Measurements from ENCODE around the gene GCH1.

GCH1 gene

DNA sequence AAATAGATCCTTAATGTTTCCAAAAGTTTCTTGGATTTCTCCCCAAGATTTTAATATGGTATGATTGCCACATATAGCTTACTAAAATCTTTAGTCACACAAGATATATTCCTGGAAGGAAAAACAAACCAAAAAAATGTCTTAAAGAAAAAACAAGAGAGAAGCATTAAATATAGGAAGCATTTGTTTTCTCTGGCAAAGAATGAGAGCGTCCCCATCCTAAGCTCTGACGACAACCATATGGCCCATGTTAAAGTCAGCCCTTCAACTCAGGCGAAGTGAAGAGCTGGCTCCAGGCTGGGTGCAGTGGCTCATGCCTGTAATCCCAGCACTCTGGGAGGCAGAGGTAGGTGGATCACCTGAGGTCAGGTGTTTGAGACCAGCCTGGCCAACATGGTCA, 35.6 kb downstream of the GCH1 start:
- no peak for DNase-seq (ENCODE audit: low read depth)
- H3K4me3 ChIP-seq (ENCODE audit: control insufficient read depth, low read depth, low read length) = no peak overlapping the region
- TF ChIP-seq, protein P1, sequence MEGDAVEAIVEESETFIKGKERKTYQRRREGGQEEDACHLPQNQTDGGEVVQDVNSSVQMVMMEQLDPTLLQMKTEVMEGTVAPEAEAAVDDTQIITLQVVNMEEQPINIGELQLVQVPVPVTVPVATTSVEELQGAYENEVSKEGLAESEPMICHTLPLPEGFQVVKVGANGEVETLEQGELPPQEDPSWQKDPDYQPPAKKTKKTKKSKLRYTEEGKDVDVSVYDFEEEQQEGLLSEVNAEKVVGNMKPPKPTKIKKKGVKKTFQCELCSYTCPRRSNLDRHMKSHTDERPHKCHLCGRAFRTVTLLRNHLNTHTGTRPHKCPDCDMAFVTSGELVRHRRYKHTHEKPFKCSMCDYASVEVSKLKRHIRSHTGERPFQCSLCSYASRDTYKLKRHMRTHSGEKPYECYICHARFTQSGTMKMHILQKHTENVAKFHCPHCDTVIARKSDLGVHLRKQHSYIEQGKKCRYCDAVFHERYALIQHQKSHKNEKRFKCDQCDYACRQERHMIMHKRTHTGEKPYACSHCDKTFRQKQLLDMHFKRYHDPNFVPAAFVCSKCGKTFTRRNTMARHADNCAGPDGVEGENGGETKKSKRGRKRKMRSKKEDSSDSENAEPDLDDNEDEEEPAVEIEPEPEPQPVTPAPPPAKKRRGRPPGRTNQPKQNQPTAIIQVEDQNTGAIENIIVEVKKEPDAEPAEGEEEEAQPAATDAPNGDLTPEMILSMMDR (IDR thresholded peaks at IDR 0.05; ENCODE audit: control insufficient read depth, insufficient read depth, low read depth, low read length, missing control alignments) = no peak

DNA sequence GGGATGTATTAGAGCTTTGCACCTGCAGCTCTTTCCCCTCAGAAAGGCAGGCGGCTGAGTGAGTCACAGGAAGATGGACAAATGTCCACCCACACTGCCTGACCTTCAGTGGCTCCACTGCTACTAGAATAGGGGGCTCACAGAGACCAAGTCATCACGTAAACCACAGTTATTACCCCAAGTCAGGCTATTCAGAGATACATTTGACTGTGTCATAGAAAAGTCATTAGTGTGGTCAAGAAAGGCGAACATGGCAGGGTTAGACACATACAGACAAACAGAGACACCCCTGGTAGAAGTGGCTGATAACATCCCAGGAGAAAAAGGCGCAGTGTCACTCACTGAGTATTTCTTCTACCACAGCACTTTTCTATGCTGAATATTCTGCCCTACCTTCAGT, 36.0 kb downstream of the GCH1 start:
- TF ChIP-seq, protein P1 (IDR thresholded peaks at IDR 0.05; ENCODE audit: control insufficient read depth, insufficient read depth, low read depth, low read length, missing control alignments) = no peak
- DNase-seq (ENCODE audit: low read depth) = no peak
- H3K4me3 ChIP-seq (ENCODE audit: control insufficient read depth, low read depth, low read length) = no peak overlapping the region

DNA sequence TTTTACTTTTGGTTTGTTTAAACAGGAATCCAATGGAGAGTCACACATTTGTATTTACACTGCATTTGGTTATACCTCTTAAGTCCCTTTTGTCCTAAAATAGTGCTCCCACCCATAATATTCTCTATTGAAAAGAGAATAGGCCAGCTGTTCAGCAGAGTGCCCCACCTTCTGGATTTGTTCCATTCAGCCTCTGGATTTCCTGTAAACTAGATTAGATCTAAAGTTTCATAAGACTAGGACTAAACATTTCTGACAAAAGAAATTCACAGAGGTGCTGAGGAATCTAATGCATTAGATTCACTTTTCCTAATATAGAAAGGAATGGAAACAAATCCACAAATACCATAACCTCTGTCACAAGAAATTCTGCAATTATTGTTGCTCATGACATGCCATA, 38.1 kb downstream of the GCH1 start:
- no peak overlapping the region for H3K4me3 ChIP-seq (ENCODE audit: control insufficient read depth, low read depth, low read length)
- TF ChIP-seq, protein P1 (IDR thresholded peaks at IDR 0.05; ENCODE audit: control insufficient read depth, insufficient read depth, low read depth, low read length, missing control alignments) = no peak
- no peak for DNase-seq (ENCODE audit: low read depth)

DNA sequence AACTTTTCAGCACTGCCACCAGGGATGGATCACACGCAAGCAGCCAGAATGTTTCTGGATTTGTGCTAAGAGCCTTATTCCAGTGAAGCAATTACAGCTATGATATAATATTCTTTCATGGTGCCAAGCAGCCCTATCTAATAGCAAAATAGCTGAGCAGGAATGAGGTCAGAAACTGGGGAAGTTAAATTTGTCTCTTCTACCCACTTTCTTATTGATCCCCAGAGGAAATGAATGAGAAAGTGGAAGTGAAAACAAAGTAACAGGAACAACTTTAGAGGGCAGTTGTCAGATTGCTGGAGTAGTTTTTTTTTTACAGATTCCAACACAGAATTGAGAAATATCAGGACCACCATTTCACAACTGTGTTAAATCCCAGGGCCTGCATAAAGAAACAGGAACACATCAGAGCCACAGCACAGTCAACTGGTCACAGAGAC, 44.8 kb downstream of the GCH1 start:
- TF ChIP-seq, protein P1 (IDR thresholded peaks at IDR 0.05; ENCODE audit: control insufficient read depth, insufficient read depth, low read depth, low read length, missing control alignments) = no peak
- H3K4me3 ChIP-seq (ENCODE audit: control insufficient read depth, low read depth, low read length) = no peak overlapping the region
- no peak for DNase-seq (ENCODE audit: low read depth)

DNA sequence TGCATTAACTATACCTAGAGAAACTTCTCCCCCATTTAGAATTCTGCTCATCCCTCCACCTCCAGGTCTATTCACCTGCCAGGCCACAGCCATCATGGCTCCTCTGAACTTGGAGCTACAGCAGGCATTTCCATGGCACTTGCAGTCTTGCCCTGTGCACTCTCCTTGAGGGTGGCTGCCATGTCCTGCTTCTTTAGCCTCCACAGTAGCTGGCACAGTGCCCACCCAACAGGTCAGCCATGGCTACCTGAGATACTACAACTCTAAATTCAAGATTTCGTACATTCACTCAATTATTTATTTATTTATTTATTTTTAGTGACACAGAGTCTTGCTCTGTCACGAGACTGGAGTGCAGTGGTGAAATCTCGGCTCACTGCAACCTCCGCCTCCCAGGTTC, 46.5 kb downstream of the GCH1 start:
- TF ChIP-seq, protein P1 (IDR thresholded peaks at IDR 0.05; ENCODE audit: control insufficient read depth, insufficient read depth, low read depth, low read length, missing control alignments) = no peak
- no peak overlapping the region for H3K4me3 ChIP-seq (ENCODE audit: control insufficient read depth, low read depth, low read length)
- no peak for DNase-seq (ENCODE audit: low read depth)

DNA sequence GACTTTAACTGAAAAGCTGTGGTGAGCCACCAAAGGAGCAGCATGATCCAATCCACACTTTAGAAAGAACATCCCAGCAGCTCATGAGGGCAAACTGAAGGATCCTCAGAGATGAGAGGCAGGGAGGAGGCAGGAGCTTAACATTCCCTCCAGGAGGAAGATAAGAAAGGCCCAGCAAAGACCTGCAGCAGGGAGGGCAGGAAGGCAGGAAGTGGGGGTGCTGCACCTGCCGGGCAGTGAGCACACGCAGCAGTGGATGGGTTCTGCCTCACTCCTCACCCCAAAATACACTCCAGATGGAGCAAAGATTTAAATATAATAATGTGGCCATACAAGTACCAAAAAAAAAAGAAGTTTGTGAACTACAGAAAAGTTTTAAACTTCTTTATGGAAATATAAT, 48.4 kb downstream of the GCH1 start:
- no peak for DNase-seq (ENCODE audit: low read depth)
- TF ChIP-seq, protein P1 (IDR thresholded peaks at IDR 0.05; ENCODE audit: control insufficient read depth, insufficient read depth, low read depth, low read length, missing control alignments) = no peak
- no peak overlapping the region for H3K4me3 ChIP-seq (ENCODE audit: control insufficient read depth, low read depth, low read length)

DNA sequence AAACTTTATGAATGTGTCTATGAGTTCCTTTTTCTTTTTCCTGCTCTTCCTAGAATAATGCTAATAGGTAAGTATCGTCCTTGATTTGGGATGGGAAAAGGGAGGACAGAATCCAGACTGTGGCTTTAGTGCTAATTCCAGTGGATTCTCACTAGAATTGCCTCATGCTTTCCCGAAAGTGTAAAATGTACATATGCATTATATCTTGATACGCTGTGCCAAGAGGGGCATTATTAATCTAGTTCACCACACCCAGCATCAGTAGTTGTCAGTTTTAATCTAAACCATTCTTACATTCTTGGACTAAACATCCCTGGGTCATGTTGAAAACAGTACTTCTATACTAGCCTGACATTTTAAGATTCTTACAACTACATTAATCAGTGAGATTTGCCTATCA, 49.3 kb downstream of the GCH1 start:
- DNase-seq (ENCODE audit: low read depth) = no peak
- TF ChIP-seq, protein P1 (IDR thresholded peaks at IDR 0.05; ENCODE audit: control insufficient read depth, insufficient read depth, low read depth, low read length, missing control alignments) = no peak
- H3K4me3 ChIP-seq (ENCODE audit: control insufficient read depth, low read depth, low read length) = no peak overlapping the region

Measured in AG09309 (cell line).